Measurements from ENCODE around the gene EVA1A.

The EVA1A gene

DNA sequence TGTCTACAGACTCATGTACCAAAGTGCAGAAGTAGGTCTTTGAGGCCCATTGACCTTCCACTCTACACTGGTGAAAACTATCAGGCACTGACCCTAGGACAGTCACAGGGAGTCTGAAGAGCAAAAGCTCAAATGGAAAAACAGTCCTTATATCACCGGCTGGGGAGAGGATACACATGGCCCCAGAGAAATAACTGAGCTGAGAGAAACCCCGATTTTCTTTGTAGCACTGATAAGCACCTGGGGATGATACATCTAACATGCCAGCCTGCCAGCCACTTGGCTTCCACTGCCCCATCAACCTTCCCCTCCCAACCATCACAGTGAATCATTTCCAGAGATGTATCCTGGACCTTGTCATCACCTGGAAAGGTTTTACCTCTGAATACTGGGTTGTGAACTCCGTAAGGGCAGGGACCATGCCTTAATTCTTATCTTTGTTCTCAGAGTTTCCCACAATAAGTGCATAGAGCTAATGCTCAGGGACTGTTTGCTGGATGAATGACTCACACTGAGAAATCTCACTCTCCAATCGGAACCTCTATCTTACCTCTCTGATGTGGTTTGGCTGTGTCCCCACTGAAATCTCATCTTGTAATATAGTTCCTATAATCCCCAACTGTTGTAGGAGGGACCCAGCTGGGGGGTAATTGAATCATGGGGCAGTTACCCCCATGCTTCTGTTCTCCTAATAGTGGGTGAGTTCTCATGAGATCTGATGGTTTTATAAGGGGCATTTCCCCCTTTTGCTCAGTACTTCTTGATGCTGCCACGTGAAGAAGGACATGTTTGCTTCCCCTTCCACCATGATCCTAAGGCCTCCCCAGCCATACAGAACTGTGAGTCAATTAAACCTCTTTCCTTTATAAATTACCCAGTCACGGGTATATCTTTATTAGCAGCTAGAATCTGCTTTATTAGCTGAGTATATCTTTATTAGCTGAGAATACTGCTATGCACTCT, 37.1 kb downstream of the EVA1A start:
- TF ChIP-seq, protein P1, sequence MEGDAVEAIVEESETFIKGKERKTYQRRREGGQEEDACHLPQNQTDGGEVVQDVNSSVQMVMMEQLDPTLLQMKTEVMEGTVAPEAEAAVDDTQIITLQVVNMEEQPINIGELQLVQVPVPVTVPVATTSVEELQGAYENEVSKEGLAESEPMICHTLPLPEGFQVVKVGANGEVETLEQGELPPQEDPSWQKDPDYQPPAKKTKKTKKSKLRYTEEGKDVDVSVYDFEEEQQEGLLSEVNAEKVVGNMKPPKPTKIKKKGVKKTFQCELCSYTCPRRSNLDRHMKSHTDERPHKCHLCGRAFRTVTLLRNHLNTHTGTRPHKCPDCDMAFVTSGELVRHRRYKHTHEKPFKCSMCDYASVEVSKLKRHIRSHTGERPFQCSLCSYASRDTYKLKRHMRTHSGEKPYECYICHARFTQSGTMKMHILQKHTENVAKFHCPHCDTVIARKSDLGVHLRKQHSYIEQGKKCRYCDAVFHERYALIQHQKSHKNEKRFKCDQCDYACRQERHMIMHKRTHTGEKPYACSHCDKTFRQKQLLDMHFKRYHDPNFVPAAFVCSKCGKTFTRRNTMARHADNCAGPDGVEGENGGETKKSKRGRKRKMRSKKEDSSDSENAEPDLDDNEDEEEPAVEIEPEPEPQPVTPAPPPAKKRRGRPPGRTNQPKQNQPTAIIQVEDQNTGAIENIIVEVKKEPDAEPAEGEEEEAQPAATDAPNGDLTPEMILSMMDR (IDR thresholded peaks at IDR 0.05; ENCODE audit: extremely low read depth, insufficient read depth, missing control alignments), result no peak

DNA sequence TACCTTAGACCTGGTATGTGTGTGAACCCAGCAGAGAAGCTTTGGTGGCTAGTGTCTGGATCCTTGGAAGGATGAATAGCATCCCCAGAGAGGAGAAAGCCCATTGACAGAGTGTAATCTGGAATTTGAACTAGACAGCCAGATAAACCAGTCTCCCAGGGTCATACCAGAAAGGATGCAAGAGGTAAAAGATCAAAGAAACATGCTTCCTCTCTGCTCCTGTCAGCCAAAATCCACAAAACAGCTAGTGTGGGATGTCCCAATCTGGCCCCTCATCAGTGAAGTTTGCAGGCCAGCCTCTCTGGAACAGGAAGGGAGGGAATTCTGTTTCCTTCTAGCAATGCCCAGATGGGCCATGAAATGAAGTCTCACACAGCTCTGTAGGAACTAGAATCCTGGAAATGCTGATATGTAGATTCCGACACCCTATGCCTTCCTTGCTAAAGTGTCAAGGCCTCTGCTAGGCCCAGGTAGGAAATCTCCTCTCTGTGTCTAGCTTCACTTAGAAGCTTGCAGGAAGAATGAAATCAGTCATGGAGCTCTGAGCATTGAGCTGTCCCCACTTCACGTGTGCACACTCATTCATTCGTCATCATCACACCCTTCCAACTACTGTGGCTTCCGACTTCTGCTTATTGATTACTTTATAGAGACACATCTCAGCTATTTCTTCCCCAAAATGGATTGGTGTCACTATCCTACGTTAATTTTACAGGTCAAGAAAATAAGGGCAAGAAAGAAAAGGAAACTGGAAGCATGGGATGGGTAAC, 38.0 kb downstream of the EVA1A start:
- TF ChIP-seq, protein P1 (IDR thresholded peaks at IDR 0.05; ENCODE audit: extremely low read depth, insufficient read depth, missing control alignments), result no peak
- in situ Hi-C loops (cut with MboI; ENCODE audit: low pct_unique_long_range_greater_than_20kb, low sequenced_read_pairs, unreplicated experiment), result no loop called here
- no peak for DNase-seq (ENCODE audit: low spot score)

More for the DNA sequence above, 37.1 kb downstream of the EVA1A start:
- in situ Hi-C loops (cut with MboI; ENCODE audit: low pct_unique_long_range_greater_than_20kb, low sequenced_read_pairs, unreplicated experiment), result no loop called here
- peak; percentile 36 for DNase-seq (ENCODE audit: low spot score)

DNA sequence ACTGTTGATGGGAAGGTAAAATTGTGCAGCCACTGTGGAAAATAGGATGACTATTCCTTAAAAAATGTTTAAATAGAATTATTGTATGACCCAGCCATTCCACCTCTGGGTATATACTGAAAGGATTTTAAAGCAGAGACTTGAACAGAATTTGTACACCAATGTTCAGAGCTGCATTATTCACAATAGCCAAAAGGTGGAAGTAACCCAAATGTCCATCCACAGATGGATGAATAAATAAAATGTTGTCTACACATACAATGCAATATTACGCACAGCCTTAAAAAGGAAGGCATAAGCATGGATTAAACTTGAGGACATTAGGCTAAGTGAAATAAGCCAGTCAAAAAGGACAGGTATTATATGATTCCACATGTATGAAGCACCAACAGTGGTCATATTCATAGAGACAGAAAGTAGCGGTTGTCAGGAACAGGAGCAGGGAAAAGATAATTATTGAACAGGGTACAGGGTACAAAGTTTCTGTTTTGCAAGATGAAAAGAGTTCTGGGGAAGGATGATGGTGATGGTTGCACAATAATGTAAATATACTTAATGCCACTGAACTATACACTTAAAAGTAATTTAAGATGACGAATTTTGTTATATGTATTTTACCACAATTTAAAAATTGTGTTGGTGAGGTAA, 39.4 kb downstream of the EVA1A start:
- in situ Hi-C loops (cut with MboI; ENCODE audit: low pct_unique_long_range_greater_than_20kb, low sequenced_read_pairs, unreplicated experiment), result no loop called here

DNA sequence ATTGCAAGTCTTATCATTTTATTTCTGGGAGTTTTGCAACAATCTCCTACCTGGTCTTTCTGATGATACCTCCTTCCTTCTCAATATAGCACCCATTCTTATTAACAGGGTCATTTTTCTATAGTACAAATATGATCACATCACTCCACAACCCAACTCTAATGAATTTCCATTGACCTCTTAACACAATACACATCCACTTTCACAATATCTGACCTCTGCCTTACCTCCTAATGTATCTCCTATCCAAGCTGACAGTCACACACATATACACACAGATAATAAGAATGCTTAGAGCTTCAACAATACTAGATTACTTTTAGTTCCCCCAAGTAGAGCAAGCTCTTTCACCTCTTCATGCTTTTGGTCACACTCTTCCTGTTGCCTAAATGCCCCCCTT, 40.9 kb downstream of the EVA1A start:
- DNase-seq (ENCODE audit: low spot score), result no peak
- in situ Hi-C loops (cut with MboI; ENCODE audit: low pct_unique_long_range_greater_than_20kb, low sequenced_read_pairs, unreplicated experiment), result no loop called here

More for the DNA sequence above, 39.4 kb downstream of the EVA1A start:
- TF ChIP-seq, protein P1 (IDR thresholded peaks at IDR 0.05; ENCODE audit: extremely low read depth, insufficient read depth, missing control alignments), result no peak
- DNase-seq (ENCODE audit: low spot score), result no peak

DNA sequence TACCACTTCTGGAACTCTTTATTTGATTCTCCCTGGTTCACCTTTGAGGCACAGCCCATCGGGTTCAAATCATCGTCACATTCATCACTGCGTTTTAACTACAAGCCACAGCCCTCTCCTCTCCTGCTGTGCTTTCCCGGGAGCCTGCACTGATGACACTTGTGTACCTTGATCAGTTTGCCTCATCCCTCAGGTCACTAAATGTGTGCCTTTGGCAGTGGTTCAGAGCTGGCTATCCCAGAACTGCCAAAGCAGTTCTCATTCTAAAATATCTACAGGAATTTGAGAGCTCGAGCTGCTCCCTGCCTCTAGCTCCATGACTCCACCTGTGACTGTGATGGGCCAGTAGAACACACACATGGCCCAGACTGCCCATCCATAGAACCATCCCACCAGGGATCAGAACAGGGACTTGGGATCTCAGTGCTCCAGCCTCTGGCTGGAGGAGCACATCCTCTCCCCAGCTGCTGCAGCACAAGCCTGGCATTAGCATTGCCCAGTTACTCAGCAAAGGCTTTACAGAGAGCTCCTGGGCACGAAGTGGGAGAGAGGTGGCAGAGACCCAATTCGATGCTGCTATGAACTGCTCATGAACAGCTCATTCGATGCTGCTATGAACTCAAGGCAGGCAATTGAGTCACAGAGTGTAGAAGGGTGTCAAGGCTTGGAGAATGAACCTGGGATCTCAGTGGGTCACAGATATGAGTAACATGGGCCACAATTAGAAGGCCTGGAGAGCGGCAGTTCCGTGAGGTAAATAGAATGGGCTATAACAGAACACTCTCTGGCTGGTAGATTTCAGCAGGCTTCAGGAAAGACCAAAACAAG, 41.9 kb downstream of the EVA1A start:
- DNase-seq (ENCODE audit: low spot score), result no peak
- TF ChIP-seq, protein P1 (IDR thresholded peaks at IDR 0.05; ENCODE audit: extremely low read depth, insufficient read depth, missing control alignments), result no peak
- in situ Hi-C loops (cut with MboI; ENCODE audit: low pct_unique_long_range_greater_than_20kb, low sequenced_read_pairs, unreplicated experiment), result no loop called here

More for the DNA sequence above, 40.9 kb downstream of the EVA1A start:
- TF ChIP-seq, protein P1 (IDR thresholded peaks at IDR 0.05; ENCODE audit: extremely low read depth, insufficient read depth, missing control alignments), result no peak
